H9 (cell line): ENCODE measurements around the gene PPIF. TPM values are rescaled to one million over a fixed set of nuclear protein-coding genes. Genes with fewer than 3 reads are reported as not detected.

ENCODE experiments used
- DNase-seq: peaks from one replicate; pipeline ENCODE4 v3.0.0-alpha.2; 2017
- H2AFZ ChIP-seq: one replicate; pipeline ENCODE4 v1.6.1; 2013; ENCODE audit warnings: mild to moderate bottlenecking, low read length, control low read depth, moderate library complexity
- H2AK5ac ChIP-seq: 2 replicates; pipeline ENCODE4 v1.6.1; 2013; ENCODE audit warnings: low read length, control low read depth, mixed read lengths; ENCODE audit not compliant: insufficient read length
- H2BK120ac ChIP-seq: one replicate; pipeline ENCODE4 v1.6.1; 2013; ENCODE audit warnings: low read depth, mild to moderate bottlenecking, low read length, control low read depth, inconsistent platforms; ENCODE audit not compliant: poor library complexity, severe bottlenecking
- H2BK12ac ChIP-seq: 2 replicates; pipeline ENCODE4 v1.6.1; 2013; ENCODE audit warnings: low read length, control low read depth, mixed read lengths, low read depth; ENCODE audit not compliant: insufficient read length
- H2BK15ac ChIP-seq: 2 replicates; pipeline ENCODE4 v1.6.1; 2013; ENCODE audit warnings: low read depth, low read length, control low read depth
- H2BK20ac ChIP-seq: one replicate; pipeline ENCODE4 v1.6.1; 2013; ENCODE audit warnings: low read depth, mild to moderate bottlenecking, low read length, control low read depth, inconsistent platforms; ENCODE audit not compliant: poor library complexity, severe bottlenecking
- H2BK5ac ChIP-seq: 2 replicates; pipeline ENCODE4 v1.6.1; 2013; ENCODE audit warnings: low read length, control low read depth, mixed read lengths; ENCODE audit not compliant: insufficient read length
- H3K14ac ChIP-seq: 2 replicates; pipeline ENCODE4 v1.6.1; 2013; ENCODE audit warnings: low read length, control low read depth; ENCODE audit not compliant: insufficient read depth
- H3K18ac ChIP-seq: 2 replicates; pipeline ENCODE4 v1.6.1; 2013; ENCODE audit warnings: low read depth, mild to moderate bottlenecking, mixed read lengths, low read length, control low read depth; ENCODE audit not compliant: insufficient read length
- H3K23ac ChIP-seq: 2 replicates; pipeline ENCODE4 v1.6.1; 2013; ENCODE audit warnings: low read length, control low read depth, mixed read lengths, low read depth; ENCODE audit not compliant: insufficient read length
- H3K23me2 ChIP-seq: 2 replicates; pipeline ENCODE4 v1.6.1; 2013; ENCODE audit warnings: low read depth, mild to moderate bottlenecking, mixed read lengths, low read length, control low read depth; ENCODE audit not compliant: insufficient read length, poor library complexity, severe bottlenecking
- H3K27ac ChIP-seq: 2 replicates; pipeline ENCODE4 v1.5.1; 2013; ENCODE audit warnings: low read length, control low read depth, mixed read lengths, low read depth; ENCODE audit not compliant: insufficient read length
- H3K27me3 ChIP-seq: 2 replicates; pipeline ENCODE4 v1.6.1; 2013; ENCODE audit warnings: low read length, control low read depth, inconsistent platforms; ENCODE audit not compliant: insufficient read depth
- H3K4ac ChIP-seq: 2 replicates; pipeline ENCODE4 v1.6.1; 2013; ENCODE audit warnings: low read depth, mild to moderate bottlenecking, control low read depth, inconsistent platforms, low read length, moderate library complexity
- H3K4me1 ChIP-seq: 2 replicates; pipeline ENCODE4 v1.6.1; 2013; ENCODE audit warnings: low read length, control low read depth, inconsistent platforms; ENCODE audit not compliant: insufficient read depth
- H3K4me2 ChIP-seq: 2 replicates; pipeline ENCODE4 v1.6.1; 2013; ENCODE audit warnings: low read length, control low read depth, mixed read lengths; ENCODE audit not compliant: insufficient read length, insufficient read depth
- H3K56ac ChIP-seq: 2 replicates; pipeline ENCODE4 v1.6.1; 2013; ENCODE audit warnings: low read depth, mild to moderate bottlenecking, mixed read lengths, low read length, control low read depth; ENCODE audit not compliant: insufficient read length
- H3K79me1 ChIP-seq: 2 replicates; pipeline ENCODE4 v1.6.1; 2013; ENCODE audit warnings: low read depth, mild to moderate bottlenecking, moderate library complexity, low read length, control low read depth, inconsistent platforms; ENCODE audit not compliant: insufficient read depth, poor library complexity, severe bottlenecking
- H3K79me2 ChIP-seq: 2 replicates; pipeline ENCODE4 v1.6.1; 2013; ENCODE audit warnings: low read length, control low read depth, inconsistent platforms; ENCODE audit not compliant: insufficient read depth
- H3K9ac ChIP-seq: 2 replicates; pipeline ENCODE4 v1.6.1; 2013; ENCODE audit warnings: low read length, control low read depth, mixed read lengths; ENCODE audit not compliant: insufficient read length; ENCODE audit errors: extremely low read depth
- H3K9me3 ChIP-seq: one replicate; pipeline ENCODE4 v1.6.1; 2013; ENCODE audit warnings: low read depth, low read length, inconsistent platforms; ENCODE audit not compliant: control insufficient read depth
- H3T11ph ChIP-seq: one replicate; pipeline ENCODE4 v1.6.1; 2013; ENCODE audit warnings: mild to moderate bottlenecking, low read length, control low read depth, inconsistent platforms
- H4K20me1 ChIP-seq: one replicate; pipeline ENCODE4 v1.6.1; 2013; ENCODE audit not compliant: control insufficient read depth, insufficient read length, insufficient read depth
- H4K5ac ChIP-seq: 2 replicates; pipeline ENCODE4 v1.6.1; 2013; ENCODE audit warnings: low read depth, mild to moderate bottlenecking, mixed read lengths, low read length, control low read depth; ENCODE audit not compliant: insufficient read length
- H4K8ac ChIP-seq: replicated peaks from 2 replicates; pipeline ENCODE4 v1.6.1; 2013; ENCODE audit warnings: low read length, control low read depth, mixed read lengths, low read depth; ENCODE audit not compliant: insufficient read length
- H4K91ac ChIP-seq: 2 replicates; pipeline ENCODE4 v1.6.1; 2013; ENCODE audit warnings: low read depth, mild to moderate bottlenecking, moderate library complexity, mixed read lengths, low read length, control low read depth; ENCODE audit not compliant: insufficient read length
- H3K27ac Mint-ChIP-seq, 3 experiments: 2 replicates in 2 of 3; 3 replicates in 1 of 3; pipeline ENCODE4 v1.8.0; 2020 to 2021; ENCODE audit warnings: mixed read lengths in 3 of 3, mild to moderate bottlenecking in 1 of 3, moderate library complexity in 1 of 3
- H3K27me3 Mint-ChIP-seq: 2 replicates; pipeline ENCODE4 v1.8.0; 2021; ENCODE audit warnings: low read depth, mild to moderate bottlenecking, moderate library complexity, mixed read lengths
- H3K36me3 Mint-ChIP-seq, 3 experiments: 2 replicates in 2 of 3; 3 replicates in 1 of 3; pipeline ENCODE4 v1.8.0; 2020 to 2021; ENCODE audit warnings: low read depth in 3 of 3, mixed read lengths in 3 of 3; ENCODE audit not compliant: insufficient read depth in 1 of 3
- H3K4me1 Mint-ChIP-seq, 2 experiments: 2 replicates each; pipeline ENCODE4 v1.8.0; 2020; ENCODE audit warnings: mixed read lengths in 2 of 2
- H3K4me3 Mint-ChIP-seq, 2 experiments: 2 replicates in 1 of 2; 3 replicates in 1 of 2; pipeline ENCODE4 v1.8.0; 2020 to 2021; ENCODE audit warnings: mild to moderate bottlenecking in 2 of 2, mixed read lengths in 2 of 2, moderate library complexity in 1 of 2
- H3K9me3 Mint-ChIP-seq, 2 experiments: 2 replicates in 1 of 2; 3 replicates in 1 of 2; pipeline ENCODE4 v1.8.0; 2020; ENCODE audit warnings: mild to moderate bottlenecking in 2 of 2, mixed read lengths in 2 of 2, moderate library complexity in 1 of 2
- WGBS: extraction: QIAGEN DNeasy Blood & Tissue Kit; methylation state at CpG from one replicate; pipeline ENCODE4 v1.1.7; 2013; ENCODE audit warnings: missing lambda C conversion rate, low lambda C conversion rate, mixed read lengths; ENCODE audit not compliant: insufficient read length; ENCODE audit errors: extremely low coverage; 5-methylcytosine and 5-hydroxymethylcytosine counted together
- total RNA-seq: library from RNA; stranded (reverse); gene quantifications from 2 replicates; pipeline ENCODE4 v1.2.1, GENCODE V29; 2021
- TF ChIP-seq, protein P1 (sequence below): fragments of 200-600 bp; sonication (generic); conservative IDR thresholded peaks from 3 replicates; pipeline ENCODE4 v1.8.0; 2021; ENCODE audit warnings: antibody characterized with exemption, mild to moderate bottlenecking

The PPIF gene
- total RNA-seq, 1 experiment from 2014 or later: 79.7 TPM

GRCh38 chr10:79311581-79312407 lies 35.5 kb upstream of the PPIF start:
- H2BK12ac ChIP-seq: no peak overlapping the region
- H3T11ph ChIP-seq: no peak overlapping the region
- H3K9me3 Mint-ChIP-seq: no peaks in the 10 kb centered on the region
- peak overlapping the region in 1 of 3 experiments; percentile 44; a peak in 2 of 7 replicates for H3K27ac Mint-ChIP-seq
- no peak overlapping the region for H3K4me3 Mint-ChIP-seq
- H2AK5ac ChIP-seq: no peak overlapping the region
- H4K91ac ChIP-seq: no peak overlapping the region
- H3K36me3 Mint-ChIP-seq: peaks cover 14 to 52% (median 39%) of the 10 kb centered on the region in 3 experiments; a peak in 6 of 7 replicates
- DNase-seq: no peak
- H3K23me2 ChIP-seq: no peaks in the 10 kb centered on the region
- no peak overlapping the region for H2BK5ac ChIP-seq
- H3K23ac ChIP-seq: no peak overlapping the region
- no peaks in the 10 kb centered on the region for H3K27me3 ChIP-seq
- no peak overlapping the region for H3K4me2 ChIP-seq
- H3K27ac ChIP-seq: no peak overlapping the region
- H4K5ac ChIP-seq: no peak overlapping the region
- H3K4ac ChIP-seq: no peak overlapping the region
- H4K8ac ChIP-seq: no peak overlapping the region
- no peak overlapping the region for H2BK20ac ChIP-seq
- H2AFZ ChIP-seq: no peak overlapping the region
- no peak overlapping the region for H2BK120ac ChIP-seq
- H3K56ac ChIP-seq: no peak overlapping the region
- H3K4me1 ChIP-seq: peaks cover 2% of the 10 kb centered on the region; the same call in 1 of the 2 replicates
- H4K20me1 ChIP-seq: no peaks in the 10 kb centered on the region
- WGBS: no CpG with 5 or more reads among the region's 15 CpGs
- no peaks in the 10 kb centered on the region; the same call in 1 of the 2 replicates for H3K27me3 Mint-ChIP-seq
- no peaks in the 10 kb centered on the region for H3K79me1 ChIP-seq
- no peak overlapping the region for H3K9ac ChIP-seq
- H3K79me2 ChIP-seq: no peaks in the 10 kb centered on the region
- H3K9me3 ChIP-seq: no peaks in the 10 kb centered on the region
- no peak overlapping the region for H3K18ac ChIP-seq
- H2BK15ac ChIP-seq: no peak overlapping the region
- peaks cover 4 to 7% of the 10 kb centered on the region in 2 experiments for H3K4me1 Mint-ChIP-seq
- TF ChIP-seq, protein P1, sequence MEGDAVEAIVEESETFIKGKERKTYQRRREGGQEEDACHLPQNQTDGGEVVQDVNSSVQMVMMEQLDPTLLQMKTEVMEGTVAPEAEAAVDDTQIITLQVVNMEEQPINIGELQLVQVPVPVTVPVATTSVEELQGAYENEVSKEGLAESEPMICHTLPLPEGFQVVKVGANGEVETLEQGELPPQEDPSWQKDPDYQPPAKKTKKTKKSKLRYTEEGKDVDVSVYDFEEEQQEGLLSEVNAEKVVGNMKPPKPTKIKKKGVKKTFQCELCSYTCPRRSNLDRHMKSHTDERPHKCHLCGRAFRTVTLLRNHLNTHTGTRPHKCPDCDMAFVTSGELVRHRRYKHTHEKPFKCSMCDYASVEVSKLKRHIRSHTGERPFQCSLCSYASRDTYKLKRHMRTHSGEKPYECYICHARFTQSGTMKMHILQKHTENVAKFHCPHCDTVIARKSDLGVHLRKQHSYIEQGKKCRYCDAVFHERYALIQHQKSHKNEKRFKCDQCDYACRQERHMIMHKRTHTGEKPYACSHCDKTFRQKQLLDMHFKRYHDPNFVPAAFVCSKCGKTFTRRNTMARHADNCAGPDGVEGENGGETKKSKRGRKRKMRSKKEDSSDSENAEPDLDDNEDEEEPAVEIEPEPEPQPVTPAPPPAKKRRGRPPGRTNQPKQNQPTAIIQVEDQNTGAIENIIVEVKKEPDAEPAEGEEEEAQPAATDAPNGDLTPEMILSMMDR: no peak
- no peak overlapping the region; the same call in 1 of the 2 replicates for H3K14ac ChIP-seq
